Measurements from ENCODE around the gene AFMID.
"Not testable (repeated sequence)": the region's sequence is repeated elsewhere in the genome, so short reads cannot be mapped to it uniquely, and the experiment has no call there.

Gene AFMID

GRCh38 chr17:78186692-78187595 is at the start of gene AFMID, which contains the start of gene TK1:
AFMID (plus strand) TSS chr17:78187362; CDS start chr17:78187371, 9 bp downstream.
TK1 (minus strand) TSS chr17:78187052; CDS start chr17:78186994, 58 bp downstream.
- DNase-seq = peak; percentile 59 to 81 (median 70)

DNA sequence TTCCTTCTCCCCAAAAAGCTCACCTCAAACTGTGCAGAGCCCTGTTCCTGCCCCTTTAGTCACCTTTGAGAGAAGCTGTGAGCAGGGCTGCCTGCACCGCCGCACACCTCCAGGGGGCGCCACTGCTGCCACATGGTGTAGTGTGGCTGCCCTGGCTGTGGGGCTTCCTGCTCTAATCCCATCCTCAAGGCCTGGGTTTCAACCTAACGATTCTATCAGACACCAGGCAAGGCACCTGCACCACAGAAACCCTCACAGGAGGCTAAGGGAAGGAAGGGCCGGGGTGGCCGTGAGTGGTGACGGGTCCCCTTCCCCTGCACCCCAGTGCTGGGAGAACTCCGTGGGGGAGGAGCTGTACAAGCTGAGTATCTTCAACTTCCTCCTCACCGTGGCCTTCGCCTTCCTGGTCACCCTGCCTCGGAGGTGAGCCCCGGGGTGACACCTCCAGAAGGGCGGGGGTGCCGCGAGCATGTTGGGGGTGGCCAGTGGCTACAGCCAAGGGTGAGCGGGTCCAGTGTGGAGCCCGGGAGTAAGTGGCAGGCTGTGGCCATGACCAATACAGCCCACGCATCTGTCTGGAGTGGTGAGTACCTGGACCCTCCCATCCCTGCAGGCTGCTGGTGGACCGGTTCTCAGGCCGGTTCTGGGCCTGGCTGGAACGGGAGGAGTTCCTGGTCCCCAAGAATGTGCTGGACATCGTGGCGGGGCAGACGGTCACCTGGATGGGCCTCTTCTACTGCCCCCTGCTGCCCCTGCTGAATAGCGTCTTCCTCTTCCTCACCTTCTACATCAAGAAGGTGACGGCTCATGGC is 49.6 kb upstream of the AFMID start:
- DNase-seq = peak in 2 of 4 experiments; percentile 23 to 27

DNA sequence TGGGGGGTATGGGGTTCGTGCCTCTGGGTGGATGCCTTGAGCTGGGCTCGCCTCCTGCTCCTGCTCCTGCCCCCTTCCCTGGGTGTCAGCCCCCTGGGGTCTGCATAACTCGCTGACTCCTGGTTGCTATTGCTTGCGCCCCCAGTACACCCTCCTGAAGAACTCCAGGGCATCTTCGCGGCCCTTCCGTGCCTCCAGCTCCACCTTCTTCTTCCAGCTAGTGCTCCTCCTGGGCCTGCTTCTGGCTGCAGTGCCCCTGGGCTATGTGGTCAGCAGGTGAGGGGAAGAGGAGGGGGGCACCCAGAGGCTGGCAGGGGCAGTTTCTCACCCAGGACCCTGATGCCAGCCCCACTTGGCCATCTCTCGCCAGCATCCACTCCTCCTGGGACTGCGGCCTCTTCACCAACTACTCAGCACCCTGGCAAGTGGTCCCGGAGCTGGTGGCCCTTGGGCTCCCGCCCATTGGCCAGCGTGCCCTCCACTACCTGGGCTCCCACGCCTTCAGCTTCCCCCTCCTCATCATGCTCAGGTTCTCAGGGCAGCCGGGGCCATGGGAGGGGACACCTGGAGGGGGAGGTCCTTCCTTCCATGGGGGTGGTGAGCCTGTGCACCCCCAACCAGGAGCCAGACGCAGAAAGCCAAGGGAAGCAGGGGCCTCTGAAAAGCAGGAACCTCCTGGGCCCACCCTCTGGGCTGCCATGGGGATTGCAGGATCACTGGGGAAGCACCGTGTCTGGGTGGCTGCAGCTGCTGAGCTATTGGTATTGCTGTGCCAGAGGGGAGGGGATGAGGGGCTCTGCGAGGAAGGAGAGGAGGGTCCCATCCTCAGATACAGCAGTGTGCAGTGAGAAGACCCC is 48.7 kb upstream of the AFMID start:
- DNase-seq = no peak

DNA sequence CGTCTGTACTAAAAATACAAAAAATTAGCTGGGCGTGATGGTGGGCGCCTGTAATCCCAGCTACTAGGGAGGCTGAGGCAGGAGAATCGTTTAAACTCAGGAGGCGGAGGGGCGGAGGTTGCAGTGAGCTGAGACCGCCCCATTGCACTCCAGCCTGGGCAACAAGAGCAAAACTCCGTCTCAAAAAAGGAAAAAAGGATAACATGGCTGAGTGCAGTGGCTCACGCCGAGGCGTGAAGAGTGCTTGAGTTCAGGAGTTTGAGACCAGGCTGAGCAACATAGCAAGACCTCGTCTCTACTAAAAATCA is 47.3 kb upstream of the AFMID start:
- not testable (repeated sequence) for DNase-seq

- peak; percentile 72 to 86 (median 83) for DNase-seq
Observed at GRCh38 chr17:78140169-78141051, 46.8 kb upstream of the AFMID start.

- DNase-seq = no peak
Observed at GRCh38 chr17:78141437-78142118, 45.6 kb upstream of the AFMID start.

DNA sequence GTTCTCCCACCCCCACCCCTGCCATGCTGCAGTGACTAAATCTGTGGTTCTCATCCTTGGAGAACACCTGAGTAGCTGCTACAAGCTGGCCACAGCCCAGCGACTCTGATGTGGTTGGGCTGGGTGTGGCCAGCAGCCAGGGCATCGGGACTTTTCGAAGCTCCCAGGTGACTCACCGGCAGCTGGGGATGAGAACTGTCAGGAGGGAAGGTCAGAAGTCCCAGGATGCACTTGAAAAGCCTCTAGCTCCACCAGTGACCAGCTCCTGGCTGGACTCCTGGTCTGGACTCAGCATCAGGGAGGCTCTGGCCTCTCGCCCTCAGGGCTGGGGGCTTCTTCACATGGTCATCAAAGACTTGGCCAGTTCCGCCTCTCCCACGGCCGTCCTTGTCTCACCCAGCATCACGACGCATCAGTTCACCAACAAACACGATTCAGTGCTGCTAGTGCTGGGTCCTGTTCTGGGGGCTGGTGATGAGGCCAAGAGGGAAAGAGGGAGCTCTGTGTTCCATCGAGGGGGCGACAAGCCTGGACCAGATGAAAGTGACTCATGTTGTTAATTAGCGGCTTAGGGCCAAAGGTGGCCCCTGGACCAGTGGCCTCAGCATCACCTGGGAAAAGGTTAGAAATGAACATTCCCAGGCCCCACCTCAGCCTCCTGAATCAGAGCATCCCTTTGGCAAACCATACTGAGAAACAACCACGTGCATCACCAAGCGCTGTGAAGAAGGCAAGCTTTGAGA is 44.9 kb upstream of the AFMID start:
- no peak for DNase-seq

DNA sequence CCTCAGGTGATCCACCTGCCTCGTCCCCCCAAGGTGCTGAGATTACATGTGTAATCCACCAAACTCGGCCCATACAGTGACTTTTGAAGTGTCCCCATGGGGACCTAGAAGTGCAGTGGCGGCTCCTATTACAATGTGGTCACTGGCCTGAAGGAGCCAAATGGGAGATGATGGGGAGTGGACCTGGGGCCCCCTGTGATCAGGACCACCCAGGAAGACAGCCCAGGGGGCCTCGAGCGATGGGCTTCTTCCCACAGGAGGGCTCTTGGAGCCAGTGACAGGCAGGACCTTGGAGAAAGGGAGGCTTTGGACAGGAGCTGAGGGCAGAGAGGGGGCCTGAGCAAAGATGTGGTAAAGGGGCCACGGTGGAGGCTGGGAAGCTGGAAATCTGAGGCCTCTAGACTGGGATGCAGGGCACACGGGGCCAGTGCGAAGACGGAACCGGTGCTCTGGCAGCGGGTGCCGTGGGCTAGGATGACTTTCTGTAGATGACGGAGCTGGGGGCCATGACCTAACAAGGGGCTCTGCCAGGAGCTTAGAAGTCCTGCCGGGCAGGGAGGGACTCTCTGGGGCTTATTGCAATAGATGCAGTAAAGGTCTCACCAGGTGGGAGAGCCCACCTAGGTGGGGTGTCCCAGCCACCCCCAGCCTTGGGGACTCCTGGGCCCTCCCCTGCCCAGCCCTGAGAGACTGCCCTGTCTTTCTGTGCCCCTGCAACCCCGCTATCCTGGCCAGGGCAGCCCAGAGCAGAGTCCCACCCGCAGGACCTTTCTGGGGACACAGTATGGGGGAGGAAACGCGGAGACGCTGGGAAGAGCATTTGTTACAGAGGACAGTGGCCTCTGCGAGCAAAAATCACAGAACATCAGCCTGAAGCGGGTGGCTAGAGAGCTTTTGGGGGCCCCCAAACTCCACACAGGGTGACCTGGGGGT is 43.7 kb upstream of the AFMID start:
- no peak for DNase-seq

- DNase-seq = no peak
Observed at GRCh38 chr17:78144147-78144719, 42.9 kb upstream of the AFMID start.

DNA sequence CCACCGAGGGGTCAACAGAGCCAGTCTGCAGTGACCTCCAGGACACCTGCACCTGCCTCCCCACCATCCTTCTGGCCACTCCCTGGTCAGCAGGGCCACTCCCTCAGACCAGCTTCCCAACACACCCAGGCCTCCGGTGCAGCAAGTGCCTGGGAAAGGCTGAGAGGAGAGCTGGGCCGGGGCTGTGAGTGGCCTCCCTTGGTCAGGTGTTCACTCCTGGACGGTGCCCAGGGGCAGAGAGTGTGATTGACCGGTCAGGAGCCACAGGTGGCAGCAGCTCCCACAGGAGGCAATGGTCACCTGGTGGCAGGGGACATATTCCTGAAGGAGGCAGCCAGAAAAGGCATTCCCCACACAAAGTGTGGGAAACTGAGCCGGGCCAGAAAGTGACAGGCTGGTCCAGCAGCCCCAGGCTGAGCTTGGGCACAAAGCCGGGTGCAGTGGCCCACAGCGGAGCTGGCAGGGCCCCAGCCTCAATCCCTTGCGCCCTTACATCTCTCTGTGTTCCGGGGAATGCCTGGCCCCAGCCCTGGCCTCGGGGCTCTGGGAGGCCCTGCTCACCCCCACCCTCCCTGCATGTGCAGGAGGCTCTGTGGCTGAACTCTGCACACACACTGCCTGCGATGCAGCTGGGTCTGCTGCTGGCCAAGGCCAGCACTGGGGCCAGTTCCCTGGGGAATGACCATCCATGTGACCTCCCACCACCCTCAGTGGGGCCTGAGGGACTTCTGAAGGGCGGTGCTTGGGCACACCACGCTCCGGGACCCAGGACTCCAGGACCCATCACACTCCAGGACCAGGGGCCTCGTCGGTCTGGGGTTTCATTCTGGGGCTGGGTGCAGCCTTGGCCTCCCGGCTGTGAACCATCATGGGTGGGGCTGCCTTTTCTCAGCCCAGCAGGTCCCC is 42.2 kb upstream of the AFMID start:
- DNase-seq = no peak

DNA sequence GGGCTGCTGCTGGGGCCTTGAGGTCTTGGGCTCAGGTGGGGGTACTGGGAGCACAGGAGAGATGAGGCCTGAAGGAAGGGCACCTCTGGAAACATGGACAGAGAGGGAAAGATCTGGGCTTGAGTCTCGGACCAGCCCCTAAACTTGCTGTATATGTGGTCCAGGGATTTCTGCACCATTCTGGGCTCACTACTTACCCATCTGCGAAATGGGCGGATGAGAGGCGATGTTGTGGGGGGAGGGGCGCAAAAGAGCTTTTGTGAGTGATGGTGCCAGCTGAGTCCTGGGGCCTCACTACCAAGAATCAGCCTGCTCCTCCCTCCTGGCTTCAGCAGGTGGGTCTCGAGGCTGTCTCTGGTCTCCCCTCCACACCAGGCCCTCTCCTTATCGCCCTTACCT is 40.7 kb upstream of the AFMID start:
- no peak for DNase-seq

DNA sequence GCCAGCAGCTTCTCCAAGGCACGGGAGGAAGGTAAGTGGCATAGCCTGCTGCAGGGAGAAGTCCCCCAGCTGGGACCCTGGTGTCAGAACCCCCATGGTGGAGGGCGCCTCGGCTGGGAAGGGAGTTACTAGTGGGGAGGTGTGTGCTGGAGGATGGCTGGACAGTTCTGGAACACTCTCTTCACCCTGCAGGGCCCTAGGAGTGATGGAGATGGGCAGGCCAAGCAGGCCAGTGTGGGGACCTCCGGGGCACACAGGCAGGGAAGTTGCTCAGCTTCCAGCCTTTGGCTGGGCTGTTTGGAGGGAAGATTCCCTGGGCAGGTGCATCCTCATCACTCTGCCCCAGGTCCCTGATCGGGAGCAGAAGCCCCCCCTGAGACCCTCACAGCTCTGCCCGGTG is 40.3 kb upstream of the AFMID start:
- no peak for DNase-seq

- DNase-seq = no peak
Observed at GRCh38 chr17:78147315-78147998, 39.7 kb upstream of the AFMID start.

- no peak for DNase-seq
Observed at GRCh38 chr17:78148286-78149016, 38.7 kb upstream of the AFMID start.

- DNase-seq = no peak
Observed at GRCh38 chr17:78151514-78152008, 35.6 kb upstream of the AFMID start.

Measured in activated CD4-positive, CD25-positive, alpha-beta regulatory T cell (primary cell).